K562 (cell line): ENCODE results near the gene SHF. TPM values are rescaled to one million over a fixed set of nuclear protein-coding genes. Genes with fewer than 3 reads are reported as not detected.
A peak's percentile ranks its signal among the peaks of the same experiment; 100 is the strongest.

Source experiments
- CUX1 ChIP-seq: fragments of 200-800 bp; sonication (Bioruptor generic); IDR thresholded peaks from 2 replicates; pipeline ENCODE4 v1.6.1; 2016; ENCODE audit warnings: missing genetic modification characterization, missing compliant biosample characterization
- IRF9 ChIP-seq: fragments of 450-650 bp; IDR thresholded peaks from 2 replicates; pipeline ENCODE4 v1.6.1; 2016; ENCODE audit warnings: missing biosample characterization, missing genetic modification characterization
- NUFIP1 ChIP-seq: fragments of 450-650 bp; IDR thresholded peaks from 2 replicates; pipeline ENCODE4 v1.6.1; 2018; ENCODE audit not compliant: partially characterized antibody
- PHTF2 ChIP-seq: fragments of 250-450 bp; sonication (Bioruptor Pico); IDR thresholded peaks from 2 replicates; pipeline ENCODE4 v1.5.0; 2021; ENCODE audit warnings: mild to moderate bottlenecking
- POLR3G ChIP-seq: IDR thresholded peaks from 2 replicates; pipeline ENCODE4 v1.6.1; 2011; ENCODE audit not compliant: insufficient read length, insufficient replicate concordance; ENCODE audit errors: extremely low read depth
- TEAD4 ChIP-seq, 2 experiments: sonication (generic) in 1 of 2; formaldehyde crosslinking in 1 of 2; IDR thresholded peaks; 2 replicates each; pipeline versions ENCODE4 v1.6.1 to v1.8.0; 2012 to 2022; ENCODE audit warnings: borderline replicate concordance in 1 of 2, inconsistent platforms in 1 of 2, low read length in 1 of 2, mild to moderate bottlenecking in 1 of 2, missing genetic modification reagents in 1 of 2
- U2AF2 ChIP-seq: fragments of 200-400 bp; formaldehyde crosslinking; optimal IDR thresholded peaks from 2 replicates; pipeline ENCODE3; 2017; ENCODE audit warnings: low read depth, mild to moderate bottlenecking, low read length
- ZBTB7A ChIP-seq: IDR thresholded peaks from 2 replicates; pipeline ENCODE4 v1.6.1; 2011; ENCODE audit warnings: low read depth, mild to moderate bottlenecking, low read length, moderate library complexity, borderline replicate concordance; ENCODE audit not compliant: control insufficient read depth
- polyA plus RNA-seq, 8 experiments: library from polyadenylated mRNA; depleted of rRNA in 4 of 8; stranded (reverse) in 5 of 8; unstranded in 3 of 8; fragments of >200 nt; fragmentation: Nextera tagmentation in 2 of 8; fragmentation: Illumina TruSeq in 1 of 8; extraction: Ambion mirVana in 2 of 8; extraction: Trizol in 1 of 8; gene quantifications; 2 replicates each; pipeline versions ENCODE4 v1.2.1 to v1.2.3, GENCODE V29; 2011 to 2014; ENCODE audit warnings: inconsistent platforms in 1 of 8, missing spikeins in 1 of 8
- total RNA-seq, 7 experiments: library from RNA; depleted of rRNA in 6 of 7; stranded (reverse); fragments of >200 nt in 6 of 7; fragmentation: Illumina TruSeq in 2 of 7; extraction: Trizol in 2 of 7; gene quantifications; 2 replicates each; pipeline versions ENCODE4 v1.2.1 to v1.2.3, GENCODE V29; 2011 to 2021; ENCODE audit warnings: low replicate concordance in 1 of 7
- TF ChIP-seq, protein P1 (sequence below): fragments of 250-450 bp; sonication (Bioruptor Pico); IDR thresholded peaks from 2 replicates; pipeline ENCODE4 v1.4.0; 2020; ENCODE audit warnings: mild to moderate bottlenecking, moderate library complexity
- TF ChIP-seq, protein P2 (sequence below): sonication (generic); formaldehyde crosslinking; IDR thresholded peaks from 2 replicates; pipeline ENCODE4 v1.8.1; 2023; ENCODE audit warnings: missing genetic modification reagents, mild to moderate bottlenecking, borderline replicate concordance

Gene SHF
- total and polyA plus RNA-seq, 9 of the 15 experiments (the other 6 are each of a cell fraction or from before 2014, with no cell fraction given) = 0.51 to 2.2 (median 0.85) TPM; not detected in 2

DNA sequence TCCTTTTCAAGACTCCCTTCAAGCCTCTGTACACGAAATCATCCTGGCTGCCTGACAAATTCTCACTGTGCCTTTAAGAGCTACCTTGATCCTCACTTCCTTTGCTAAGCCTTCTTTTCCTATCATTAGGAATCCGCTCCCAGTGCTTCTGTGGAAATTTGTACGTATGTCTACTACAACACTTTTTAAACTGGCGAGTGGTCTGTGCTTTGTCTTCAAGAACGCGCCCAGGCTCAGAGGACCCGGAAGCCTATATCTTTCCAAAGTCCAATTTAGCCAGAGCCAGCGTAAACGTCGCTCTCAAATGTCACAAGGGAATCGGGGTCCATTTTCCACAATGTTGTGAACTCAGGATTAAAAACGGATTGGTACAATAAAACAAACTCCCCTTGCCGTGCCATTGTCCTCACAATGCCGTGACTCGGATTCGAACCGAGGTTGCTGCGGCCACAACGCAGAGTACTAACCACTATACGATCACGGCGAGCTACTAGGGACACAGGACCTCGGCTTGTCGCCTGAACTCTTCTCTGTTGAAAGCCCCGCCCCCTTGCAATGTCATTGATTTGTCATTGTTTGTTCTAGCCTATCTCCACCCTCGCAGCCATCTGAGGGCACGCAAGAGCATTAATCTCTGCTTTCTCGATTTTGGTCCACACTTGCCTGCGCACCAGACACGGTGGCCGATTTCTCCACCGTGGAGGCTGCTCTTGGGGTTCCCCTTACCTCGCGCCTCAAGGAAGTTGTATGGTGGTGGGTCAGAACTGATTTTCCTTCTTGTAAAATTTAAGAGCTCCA lies 12.4 kb upstream of the SHF start (continued):
- TF ChIP-seq, protein P1, sequence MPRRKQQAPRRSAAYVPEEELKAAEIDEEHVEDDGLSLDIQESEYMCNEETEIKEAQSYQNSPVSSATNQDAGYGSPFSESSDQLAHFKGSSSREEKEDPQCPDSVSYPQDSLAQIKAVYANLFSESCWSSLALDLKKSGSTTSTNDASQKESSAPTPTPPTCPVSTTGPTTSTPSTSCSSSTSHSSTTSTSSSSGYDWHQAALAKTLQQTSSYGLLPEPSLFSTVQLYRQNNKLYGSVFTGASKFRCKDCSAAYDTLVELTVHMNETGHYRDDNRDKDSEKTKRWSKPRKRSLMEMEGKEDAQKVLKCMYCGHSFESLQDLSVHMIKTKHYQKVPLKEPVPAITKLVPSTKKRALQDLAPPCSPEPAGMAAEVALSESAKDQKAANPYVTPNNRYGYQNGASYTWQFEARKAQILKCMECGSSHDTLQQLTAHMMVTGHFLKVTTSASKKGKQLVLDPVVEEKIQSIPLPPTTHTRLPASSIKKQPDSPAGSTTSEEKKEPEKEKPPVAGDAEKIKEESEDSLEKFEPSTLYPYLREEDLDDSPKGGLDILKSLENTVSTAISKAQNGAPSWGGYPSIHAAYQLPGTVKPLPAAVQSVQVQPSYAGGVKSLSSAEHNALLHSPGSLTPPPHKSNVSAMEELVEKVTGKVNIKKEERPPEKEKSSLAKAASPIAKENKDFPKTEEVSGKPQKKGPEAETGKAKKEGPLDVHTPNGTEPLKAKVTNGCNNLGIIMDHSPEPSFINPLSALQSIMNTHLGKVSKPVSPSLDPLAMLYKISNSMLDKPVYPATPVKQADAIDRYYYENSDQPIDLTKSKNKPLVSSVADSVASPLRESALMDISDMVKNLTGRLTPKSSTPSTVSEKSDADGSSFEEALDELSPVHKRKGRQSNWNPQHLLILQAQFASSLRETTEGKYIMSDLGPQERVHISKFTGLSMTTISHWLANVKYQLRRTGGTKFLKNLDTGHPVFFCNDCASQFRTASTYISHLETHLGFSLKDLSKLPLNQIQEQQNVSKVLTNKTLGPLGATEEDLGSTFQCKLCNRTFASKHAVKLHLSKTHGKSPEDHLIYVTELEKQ (CRISPR knock-in tag) = no peak
- TF ChIP-seq IRF9 (tag) (no peak), TEAD4 (IDR thresholded peaks at IDR 0.05; ENCODE audit: low read length) (peak; percentile 83), TEAD4 (CRISPR knock-in tag; IDR thresholded peaks at IDR 0.05; ENCODE audit: borderline replicate concordance) (no peak), CUX1 (CRISPR knock-in tag) (no peak; the same call in 1 of the 2 replicates), PHTF2 (no peak), U2AF2 (no peak), NUFIP1 (peak; percentile 29), POLR3G (peak; percentile 81), ZBTB7A (no peak)
- TF ChIP-seq, protein P2, sequence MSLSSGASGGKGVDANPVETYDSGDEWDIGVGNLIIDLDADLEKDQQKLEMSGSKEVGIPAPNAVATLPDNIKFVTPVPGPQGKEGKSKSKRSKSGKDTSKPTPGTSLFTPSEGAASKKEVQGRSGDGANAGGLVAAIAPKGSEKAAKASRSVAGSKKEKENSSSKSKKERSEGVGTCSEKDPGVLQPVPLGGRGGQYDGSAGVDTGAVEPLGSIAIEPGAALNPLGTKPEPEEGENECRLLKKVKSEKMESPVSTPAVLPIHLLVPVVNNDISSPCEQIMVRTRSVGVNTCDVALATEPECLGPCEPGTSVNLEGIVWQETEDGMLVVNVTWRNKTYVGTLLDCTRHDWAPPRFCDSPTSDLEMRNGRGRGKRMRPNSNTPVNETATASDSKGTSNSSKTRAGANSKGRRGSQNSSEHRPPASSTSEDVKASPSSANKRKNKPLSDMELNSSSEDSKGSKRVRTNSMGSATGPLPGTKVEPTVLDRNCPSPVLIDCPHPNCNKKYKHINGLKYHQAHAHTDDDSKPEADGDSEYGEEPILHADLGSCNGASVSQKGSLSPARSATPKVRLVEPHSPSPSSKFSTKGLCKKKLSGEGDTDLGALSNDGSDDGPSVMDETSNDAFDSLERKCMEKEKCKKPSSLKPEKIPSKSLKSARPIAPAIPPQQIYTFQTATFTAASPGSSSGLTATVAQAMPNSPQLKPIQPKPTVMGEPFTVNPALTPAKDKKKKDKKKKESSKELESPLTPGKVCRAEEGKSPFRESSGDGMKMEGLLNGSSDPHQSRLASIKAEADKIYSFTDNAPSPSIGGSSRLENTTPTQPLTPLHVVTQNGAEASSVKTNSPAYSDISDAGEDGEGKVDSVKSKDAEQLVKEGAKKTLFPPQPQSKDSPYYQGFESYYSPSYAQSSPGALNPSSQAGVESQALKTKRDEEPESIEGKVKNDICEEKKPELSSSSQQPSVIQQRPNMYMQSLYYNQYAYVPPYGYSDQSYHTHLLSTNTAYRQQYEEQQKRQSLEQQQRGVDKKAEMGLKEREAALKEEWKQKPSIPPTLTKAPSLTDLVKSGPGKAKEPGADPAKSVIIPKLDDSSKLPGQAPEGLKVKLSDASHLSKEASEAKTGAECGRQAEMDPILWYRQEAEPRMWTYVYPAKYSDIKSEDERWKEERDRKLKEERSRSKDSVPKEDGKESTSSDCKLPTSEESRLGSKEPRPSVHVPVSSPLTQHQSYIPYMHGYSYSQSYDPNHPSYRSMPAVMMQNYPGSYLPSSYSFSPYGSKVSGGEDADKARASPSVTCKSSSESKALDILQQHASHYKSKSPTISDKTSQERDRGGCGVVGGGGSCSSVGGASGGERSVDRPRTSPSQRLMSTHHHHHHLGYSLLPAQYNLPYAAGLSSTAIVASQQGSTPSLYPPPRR (CRISPR knock-in tag) = 0 out of 2 replicates have a peak, but pooled peaks have one; percentile 53
